HFFc6 (cell line): ENCODE measurements around the gene IGFN1. TPM values are rescaled to one million over a fixed set of nuclear protein-coding genes. Genes with fewer than 3 reads are reported as not detected.
A peak's percentile ranks its signal among the peaks of the same experiment; 100 is the strongest.

Experiments used
- DNase-seq: peaks from one replicate; pipeline ENCODE4 v3.0.0-alpha.2; 2018
- H3K27ac Mint-ChIP-seq: 2 replicates; pipeline ENCODE4 v1.8.0; 2020; ENCODE audit warnings: mild to moderate bottlenecking, mixed read lengths
- H3K27me3 Mint-ChIP-seq: 2 replicates; pipeline ENCODE4 v1.8.0; 2021; ENCODE audit warnings: mild to moderate bottlenecking, moderate library complexity, mixed read lengths; ENCODE audit not compliant: insufficient read depth
- H3K36me3 Mint-ChIP-seq: 2 replicates; pipeline ENCODE4 v1.8.0; 2021; ENCODE audit warnings: low read depth, mixed read lengths
- H3K4me1 Mint-ChIP-seq: 2 replicates; pipeline ENCODE4 v1.8.0; 2020; ENCODE audit warnings: low read depth, mixed read lengths
- H3K4me3 Mint-ChIP-seq: 2 replicates; pipeline ENCODE4 v1.8.0; 2020; ENCODE audit warnings: mild to moderate bottlenecking, moderate library complexity, mixed read lengths
- H3K9me3 Mint-ChIP-seq: 2 replicates; pipeline ENCODE4 v1.8.0; 2020; ENCODE audit warnings: mild to moderate bottlenecking, mixed read lengths
- CTCF ChIP-seq: fragments of 200-600 bp; sonication (generic); IDR thresholded peaks from 2 replicates; pipeline ENCODE4 v1.5.0; 2021; ENCODE audit warnings: antibody characterized with exemption, mild to moderate bottlenecking
- long read RNA-seq: library from polyadenylated mRNA; unstranded; transcript quantifications from one replicate; pipeline ENCODE4 v2.0.0, GENCODE V29; 2019
- total RNA-seq, 6 experiments: library from RNA; stranded (reverse); fragmentation: NEBNext Ultra II Directional; extraction: Animal tissue kit (Norgen Biotek cat#: 25700); gene quantifications; 2 replicates in 1 of 6; 3 replicates in 5 of 6; pipeline ENCODE4 v1.2.3, GENCODE V29; 2021

Gene IGFN1
- total RNA-seq = not detected
- long read RNA-seq = 0 reads

GRCh38 chr1:201190624-201191051 lies at the start of gene IGFN1:
Gene IGFN1 (plus strand): TSS chr1:201190824. CDS start chr1:201193294, 2,470 bp downstream.
- H3K4me3 Mint-ChIP-seq = peak within 1 kb of the TSS; percentile 52
- no peaks in the 10 kb centered on the region for H3K36me3 Mint-ChIP-seq
- peak within 1 kb of the TSS; percentile 77 for H3K27ac Mint-ChIP-seq
- H3K27me3 Mint-ChIP-seq = peaks cover 11% of the 10 kb centered on the region
- DNase-seq = no peak
- TF ChIP-seq CTCF = no peak
- peaks cover 21% of the 10 kb centered on the region for H3K4me1 Mint-ChIP-seq
- no peaks in the 10 kb centered on the region for H3K9me3 Mint-ChIP-seq

GRCh38 chr1:201140941-201141260 lies 49.7 kb upstream of the IGFN1 start:
- Mint-ChIP-seq H3K27me3 (no peaks in the 10 kb centered on the region; the same call in 1 of the 2 replicates), H3K9me3 (no peaks in the 10 kb centered on the region), H3K4me1 (peaks cover 30% of the 10 kb centered on the region), H3K36me3 (peaks cover 32% of the 10 kb centered on the region), H3K4me3 (no peak overlapping the region), H3K27ac (no peak overlapping the region)
- TF ChIP-seq CTCF = no peak
- no peak for DNase-seq

- H3K36me3 Mint-ChIP-seq = peaks cover 32% of the 10 kb centered on the region
- H3K9me3 Mint-ChIP-seq = no peaks in the 10 kb centered on the region
- H3K4me3 Mint-ChIP-seq = no peak overlapping the region
- H3K27ac Mint-ChIP-seq = no peak overlapping the region
- H3K4me1 Mint-ChIP-seq = peaks cover 30% of the 10 kb centered on the region
- no peak for TF ChIP-seq CTCF
- no peak for DNase-seq
- no peaks in the 10 kb centered on the region; the same call in 1 of the 2 replicates for H3K27me3 Mint-ChIP-seq
Observed at GRCh38 chr1:201141418-201141817, 49.2 kb upstream of the IGFN1 start.

- no peak for TF ChIP-seq CTCF
- H3K27me3 Mint-ChIP-seq = peaks cover 1% of the 10 kb centered on the region; the same call in 1 of the 2 replicates
- H3K9me3 Mint-ChIP-seq = no peaks in the 10 kb centered on the region
- peaks cover 24% of the 10 kb centered on the region for H3K4me1 Mint-ChIP-seq
- H3K36me3 Mint-ChIP-seq = peaks cover 34% of the 10 kb centered on the region
- no peak overlapping the region for H3K4me3 Mint-ChIP-seq
- DNase-seq = no peak
- H3K27ac Mint-ChIP-seq = no peak overlapping the region
Observed at GRCh38 chr1:201142011-201142848, 48.4 kb upstream of the IGFN1 start.

- H3K4me3 Mint-ChIP-seq = no peak overlapping the region
Observed at GRCh38 chr1:201142849-201143725, 47.5 kb upstream of the IGFN1 start.

More at GRCh38 chr1:201142849-201143725, 47.5 kb upstream of the IGFN1 start:
- Mint-ChIP-seq H3K27me3 (peaks cover 1% of the 10 kb centered on the region; the same call in 1 of the 2 replicates), H3K36me3 (peaks cover 41% of the 10 kb centered on the region), H3K9me3 (no peaks in the 10 kb centered on the region), H3K27ac (no peak overlapping the region), H3K4me1 (peaks cover 15% of the 10 kb centered on the region)
- no peak for TF ChIP-seq CTCF
- no peak for DNase-seq
